ENCODE measurements around the gene TASOR2.

The TASOR2 gene

GRCh38 chr10:5656737-5657579 lies 27.7 kb upstream of the TASOR2 start:
- no peak for DNase-seq (ENCODE audit: low read depth in 2 of 2)

GRCh38 chr10:5658871-5659618 lies 25.6 kb upstream of the TASOR2 start:
- no peak for DNase-seq (ENCODE audit: low read depth in 2 of 2)

GRCh38 chr10:5659702-5660528 lies 24.7 kb upstream of the TASOR2 start:
- no peak for DNase-seq (ENCODE audit: low read depth in 2 of 2)

GRCh38 chr10:5661043-5661442 lies 23.6 kb upstream of the TASOR2 start:
- no peak for DNase-seq (ENCODE audit: low read depth in 2 of 2)

GRCh38 chr10:5662708-5663579 lies 21.7 kb upstream of the TASOR2 start:
- no peak for DNase-seq (ENCODE audit: low read depth in 2 of 2)

- DNase-seq (ENCODE audit: low read depth in 2 of 2), result no peak
Measured at GRCh38 chr10:5663692-5664427, 20.8 kb upstream of the TASOR2 start.

GRCh38 chr10:5665373-5666007 lies 19.1 kb upstream of the TASOR2 start:
- DNase-seq (ENCODE audit: low read depth in 2 of 2), result no peak

- peak; percentile 19 to 35 for DNase-seq (ENCODE audit: low read depth in 2 of 2)
Measured at GRCh38 chr10:5666008-5666840, 18.4 kb upstream of the TASOR2 start, which contains the start of gene ASB13. TSS of gene ASB13 (minus strand) at chr10:5666595. CDS start at chr10:5666551, 44 bp downstream.

- DNase-seq (ENCODE audit: low read depth in 2 of 2), result no peak
Measured at GRCh38 chr10:5666841-5667630, 17.6 kb upstream of the TASOR2 start.

GRCh38 chr10:5668429-5668828 lies 16.2 kb upstream of the TASOR2 start:
- DNase-seq (ENCODE audit: low read depth in 2 of 2), result no peak

GRCh38 chr10:5669604-5670003 lies 15.0 kb upstream of the TASOR2 start:
- DNase-seq (ENCODE audit: low read depth in 2 of 2), result no peak

GRCh38 chr10:5670662-5671375 lies 13.8 kb upstream of the TASOR2 start:
- no peak for DNase-seq (ENCODE audit: low read depth in 2 of 2)

- DNase-seq (ENCODE audit: low read depth in 2 of 2), result no peak
Measured at GRCh38 chr10:5678397-5679036, 6.1 kb upstream of the TASOR2 start.

- DNase-seq (ENCODE audit: low read depth in 2 of 2), result no peak
Measured at GRCh38 chr10:5679037-5679435, 5.6 kb upstream of the TASOR2 start.

GRCh38 chr10:5679606-5680005 lies 5.0 kb upstream of the TASOR2 start:
- DNase-seq (ENCODE audit: low read depth in 2 of 2), result no peak

GRCh38 chr10:5681930-5682329 lies 2.7 kb upstream of the TASOR2 start:
- no peak for DNase-seq (ENCODE audit: low read depth in 2 of 2)

GRCh38 chr10:5683065-5683464 lies 1.6 kb upstream of the TASOR2 start:
- no peak for DNase-seq (ENCODE audit: low read depth in 2 of 2)

Data from stimulated activated CD8-positive, alpha-beta memory T cell treated with anti-CD3 and anti-CD28 coated beads, Interleukin-15, amount 100 ng/mL, for 48 hours (primary cell).